Lung (tissue), 12 donors: ENCODE data around the gene CAMK1G. TPM values are rescaled to one million over a fixed set of nuclear protein-coding genes. Genes with fewer than 3 reads are reported as not detected.

ENCODE experiments used
- ATAC-seq: fragments of 200-7000 bp; cut with Tn5 transposase; one replicate; pipeline ENCODE4 v1.9.1; 2020; ENCODE audit warnings: moderate number of reproducible peaks; ENCODE audit not compliant: insufficient read depth, low FRiP score
- DNase-seq, 3 donors: peaks; one replicate each; pipeline ENCODE4 v3.0.0-alpha.2; 2013 to 2017
- H3K27ac ChIP-seq, 2 donors: one replicate each; pipeline ENCODE4 v1.5.1; 2013; ENCODE audit warnings: mild to moderate bottlenecking in 2 of 2, moderate library complexity in 2 of 2, control low read depth in 1 of 2, inconsistent platforms in 1 of 2, low read depth in 1 of 2, low read length in 1 of 2
- H3K27me3 ChIP-seq, 3 donors: one replicate each; pipeline ENCODE4 v1.5.1; 2013; ENCODE audit warnings: low read length in 2 of 3; ENCODE audit not compliant: control insufficient read depth in 3 of 3, insufficient read depth in 3 of 3
- H3K36me3 ChIP-seq, 4 donors: one replicate each; pipeline ENCODE4 v1.5.1; 2013; ENCODE audit warnings: low read length in 4 of 4, mild to moderate bottlenecking in 1 of 4, moderate library complexity in 1 of 4; ENCODE audit not compliant: control insufficient read depth in 4 of 4, insufficient read depth in 4 of 4
- H3K4me1 ChIP-seq, 5 donors: one replicate each; pipeline ENCODE4 v1.5.1; 2013; ENCODE audit warnings: low read length in 5 of 5, mild to moderate bottlenecking in 2 of 5, moderate library complexity in 1 of 5; ENCODE audit not compliant: control insufficient read depth in 5 of 5, insufficient read depth in 5 of 5
- H3K4me3 ChIP-seq: one replicate; pipeline ENCODE4 v1.5.1; 2013; ENCODE audit warnings: mild to moderate bottlenecking, control low read depth, moderate library complexity
- H3K9ac ChIP-seq, 2 donors: one replicate each; pipeline ENCODE4 v1.5.1; 2013; ENCODE audit warnings: low read length in 2 of 2, control low read depth in 1 of 2; ENCODE audit not compliant: insufficient read depth in 1 of 2
- H3K9me3 ChIP-seq, 4 donors: one replicate each; pipeline ENCODE4 v1.5.1; 2013; ENCODE audit warnings: low read length in 3 of 4, mild to moderate bottlenecking in 1 of 4, moderate library complexity in 1 of 4; ENCODE audit not compliant: control insufficient read depth in 4 of 4, insufficient read depth in 3 of 4
- WGBS, 2 donors: extraction: QIAGEN DNeasy Blood & Tissue Kit; methylation state at CpG; one replicate each; pipeline ENCODE4 v1.1.7; 2013; 5-methylcytosine and 5-hydroxymethylcytosine counted together
- polyA plus RNA-seq, 2 donors: library from polyadenylated mRNA; stranded (reverse); fragments of 200-250 nt; gene quantifications; one replicate each; pipeline ENCODE4 v1.2.1, GENCODE V29; 2013
- total RNA-seq, 2 donors: library from RNA; depleted of rRNA in 1 of 2; stranded (reverse); fragments of >200 nt in 1 of 2; gene quantifications; one replicate each; pipeline ENCODE4 v1.2.1, GENCODE V29; 2014 to 2021
- TF ChIP-seq, protein P1 (sequence below): IDR thresholded peaks from 2 replicates; pipeline ENCODE4 v1.5.1; 2012; ENCODE audit warnings: mild to moderate bottlenecking; ENCODE audit errors: control extremely low read depth, extremely low read depth
- donor health status: control.
- donor health status: control.
- donor health status: Bipolar disorder and iron deficiency.
- donor health status: healthy.
- donor health status: DM: yes; HTN: yes; CAD: no.

Gene CAMK1G
- total and polyA plus RNA-seq, 4 donors = 0.14 to 2.4 (median 0.80) TPM; not detected in 1

DNA sequence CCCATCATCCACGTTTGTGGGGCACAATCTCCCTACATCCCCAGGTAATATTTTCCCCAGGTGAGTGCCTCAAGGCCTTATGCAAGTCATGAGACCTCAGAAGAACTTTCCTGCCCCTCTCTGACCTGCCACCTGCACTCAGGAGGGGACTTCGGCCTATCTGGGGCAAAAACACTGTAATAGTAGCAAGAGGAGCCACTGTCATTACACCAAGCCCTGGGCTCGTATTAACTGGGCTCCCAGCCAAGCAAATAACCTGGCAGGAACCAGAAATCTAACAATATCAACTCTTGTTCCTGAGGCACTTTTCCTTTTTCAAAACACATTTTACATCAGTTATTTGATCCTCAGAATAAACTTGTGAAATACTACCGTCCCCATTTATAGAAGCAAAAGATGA, 37.8 kb downstream of the CAMK1G start:
- Histone ChIP-seq H3K9me3 (no peaks in the 10 kb centered on the region), H3K27ac (no peak overlapping the region), H3K36me3 (peaks cover 0 to 2% (median under 1%) of the 10 kb centered on the region in 4 donors), H3K4me1 (peaks cover 0 to 15% (median 7%) of the 10 kb centered on the region in 5 donors), H3K27me3 (no peaks in the 10 kb centered on the region), H3K4me3 (no peak overlapping the region), H3K9ac (no peak overlapping the region)
- TF ChIP-seq, protein P1, sequence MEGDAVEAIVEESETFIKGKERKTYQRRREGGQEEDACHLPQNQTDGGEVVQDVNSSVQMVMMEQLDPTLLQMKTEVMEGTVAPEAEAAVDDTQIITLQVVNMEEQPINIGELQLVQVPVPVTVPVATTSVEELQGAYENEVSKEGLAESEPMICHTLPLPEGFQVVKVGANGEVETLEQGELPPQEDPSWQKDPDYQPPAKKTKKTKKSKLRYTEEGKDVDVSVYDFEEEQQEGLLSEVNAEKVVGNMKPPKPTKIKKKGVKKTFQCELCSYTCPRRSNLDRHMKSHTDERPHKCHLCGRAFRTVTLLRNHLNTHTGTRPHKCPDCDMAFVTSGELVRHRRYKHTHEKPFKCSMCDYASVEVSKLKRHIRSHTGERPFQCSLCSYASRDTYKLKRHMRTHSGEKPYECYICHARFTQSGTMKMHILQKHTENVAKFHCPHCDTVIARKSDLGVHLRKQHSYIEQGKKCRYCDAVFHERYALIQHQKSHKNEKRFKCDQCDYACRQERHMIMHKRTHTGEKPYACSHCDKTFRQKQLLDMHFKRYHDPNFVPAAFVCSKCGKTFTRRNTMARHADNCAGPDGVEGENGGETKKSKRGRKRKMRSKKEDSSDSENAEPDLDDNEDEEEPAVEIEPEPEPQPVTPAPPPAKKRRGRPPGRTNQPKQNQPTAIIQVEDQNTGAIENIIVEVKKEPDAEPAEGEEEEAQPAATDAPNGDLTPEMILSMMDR = no peak
- DNase-seq = peak in 2 of 3 donors; percentile 33 to 44
- no peak for ATAC-seq
- WGBS, 2 donors = 26 to 49% methylated on average over 4 of the region's 4 CpGs

DNA sequence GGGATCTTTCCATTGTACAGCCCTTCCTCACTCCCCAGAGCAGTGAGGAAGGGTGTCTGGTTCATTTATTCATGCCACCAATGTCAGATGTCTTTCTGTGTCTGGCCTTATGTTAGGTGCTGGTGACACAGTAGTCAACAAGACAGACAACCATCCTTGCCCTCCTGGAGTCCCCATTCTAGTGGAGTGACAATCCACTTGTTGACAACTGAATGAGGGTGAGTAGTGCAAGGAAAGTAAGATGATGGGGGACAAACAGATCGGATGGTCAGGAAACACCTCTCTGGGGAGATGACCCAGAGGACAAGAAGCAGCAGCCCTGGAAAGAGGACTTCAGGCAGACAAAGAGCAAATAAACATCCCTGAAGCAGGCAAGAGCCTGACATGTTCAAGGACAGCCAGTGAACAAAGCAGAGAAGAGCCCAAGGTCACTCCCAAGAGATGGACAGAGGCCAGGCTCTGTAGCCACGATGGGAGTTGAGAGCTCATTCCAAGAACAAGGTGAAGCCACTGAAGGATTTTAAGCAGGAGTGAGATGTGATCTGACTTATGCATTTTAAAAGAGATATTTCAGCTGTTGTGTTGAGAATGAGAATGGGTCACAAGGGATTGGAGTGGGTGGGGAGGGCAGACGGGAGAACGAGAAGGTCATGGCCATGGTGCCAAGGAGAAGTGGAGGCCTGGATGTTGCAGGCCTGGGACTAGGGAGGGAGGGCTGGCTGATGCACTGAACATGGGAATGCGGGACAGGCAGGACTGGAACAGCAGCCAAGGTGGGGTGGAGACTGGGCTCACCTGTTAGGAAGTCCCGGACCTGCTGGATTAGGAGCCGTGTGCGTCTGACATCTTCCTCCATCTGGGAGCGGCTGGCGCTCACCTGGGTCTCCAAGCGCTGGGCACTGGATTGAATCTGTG, 38.5 kb downstream of the CAMK1G start:
- TF ChIP-seq, protein P1 = no peak
- DNase-seq (no peak), ATAC-seq (no peak)
- Histone ChIP-seq H3K4me3 (no peak overlapping the region), H3K36me3 (peaks cover 0 to 2% (median 0%) of the 10 kb centered on the region in 4 donors), H3K27me3 (no peaks in the 10 kb centered on the region), H3K9me3 (no peaks in the 10 kb centered on the region), H3K9ac (no peak overlapping the region), H3K27ac (peak overlapping the region in 1 of 2 donors; percentile 36), H3K4me1 (peaks cover 0 to 18% (median 10%) of the 10 kb centered on the region in 5 donors)
- WGBS, 2 donors = 87 to 90% methylated on average over 11 of the region's 11 CpGs

DNA sequence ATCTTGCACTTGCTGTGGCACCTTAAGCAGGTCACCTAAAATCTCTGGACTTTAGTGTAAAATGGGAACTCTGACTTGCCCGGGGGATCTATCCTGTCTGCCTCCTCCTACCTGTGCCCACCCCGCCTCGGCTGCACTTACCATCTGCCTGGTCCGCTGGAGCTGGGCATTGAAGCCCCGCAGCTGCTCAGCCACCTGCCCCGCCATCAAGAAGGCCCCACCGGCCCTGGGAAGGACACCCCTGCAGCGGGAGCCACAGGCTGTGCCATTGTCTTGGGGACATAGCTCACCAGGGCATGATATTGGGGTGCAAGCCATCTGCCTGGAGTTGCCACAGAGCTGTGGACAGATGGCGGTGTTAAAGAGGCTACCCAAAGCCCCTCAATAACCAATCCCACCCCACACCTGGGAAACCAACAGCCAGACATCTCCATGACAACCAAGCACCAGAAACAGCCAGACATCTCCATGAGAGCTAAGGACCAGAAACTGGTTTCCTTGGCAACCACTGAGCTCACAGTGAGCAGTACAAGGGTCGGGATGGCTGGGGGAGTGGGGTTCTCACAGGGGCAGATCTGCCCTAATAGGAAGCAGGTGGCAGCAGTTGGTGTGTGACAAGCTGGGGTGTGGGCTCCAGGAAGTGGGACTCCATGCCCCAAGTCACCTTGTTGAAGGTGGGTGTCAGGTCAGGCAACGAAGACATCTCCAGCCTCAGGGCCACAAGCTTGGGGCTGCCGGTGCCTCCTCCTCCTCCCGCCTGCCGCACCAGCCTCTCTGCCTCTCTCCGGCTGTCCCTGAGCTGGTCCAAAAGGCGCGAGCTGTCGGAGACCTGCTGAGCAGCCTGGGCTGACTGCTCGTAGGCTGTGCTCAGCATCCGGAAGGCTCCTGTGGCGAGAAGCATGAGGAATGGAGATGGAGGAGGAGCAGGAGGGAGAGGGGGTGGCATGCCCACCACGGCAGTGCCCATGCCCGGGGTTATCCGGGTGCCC, 39.6 kb downstream of the CAMK1G start:
- Histone ChIP-seq H3K27me3 (no peaks in the 10 kb centered on the region), H3K9ac (no peak overlapping the region), H3K27ac (no peak overlapping the region), H3K36me3 (peaks cover 0 to 2% (median 0%) of the 10 kb centered on the region in 4 donors), H3K4me1 (peaks cover 0 to 26% (median 10%) of the 10 kb centered on the region in 5 donors), H3K4me3 (no peak overlapping the region), H3K9me3 (no peaks in the 10 kb centered on the region)
- TF ChIP-seq, protein P1 = no peak
- no peak for DNase-seq
- ATAC-seq = no peak
- WGBS, 2 donors = 88 to 93% methylated on average over 24 of the region's 24 CpGs
